Eye (tissue), 1 donor: ENCODE results near the gene KRT79.

Source experiments
- DNase-seq: peaks from one replicate; pipeline ENCODE4 v3.0.0-alpha.2; 2015

Gene KRT79

DNA sequence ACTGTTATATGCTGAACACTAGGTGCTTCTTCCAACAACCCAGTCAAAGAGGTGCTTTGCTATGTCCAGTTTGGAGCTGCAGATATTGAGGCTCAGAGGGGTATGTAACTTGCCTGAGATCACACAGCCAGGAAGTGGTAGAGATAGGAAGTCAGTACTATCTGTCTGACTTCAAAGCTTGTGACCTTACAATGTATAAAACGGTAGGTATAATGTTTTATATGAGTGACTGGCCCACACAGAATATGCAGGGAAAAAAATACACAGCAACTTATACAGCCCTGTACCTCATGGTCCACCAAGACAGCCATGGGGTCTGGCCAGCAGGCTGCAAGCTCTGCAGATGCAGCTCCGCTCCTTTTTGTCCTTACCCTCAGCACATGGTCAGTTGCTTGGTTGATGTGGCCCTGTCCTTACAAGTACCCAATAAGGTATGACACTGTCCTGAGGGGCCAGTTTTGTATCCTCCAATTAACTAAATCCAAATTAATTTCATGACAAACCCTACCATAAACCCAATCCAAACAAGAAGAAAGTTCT lies 16.3 kb downstream of the KRT79 start:
- DNase-seq, result no peak

- no peak for DNase-seq
These were observed 17.0 kb downstream of the KRT79 start for GRCh38 chr12:52817003-52817698.

GRCh38 chr12:52815676-52816588 lies 18.2 kb downstream of the KRT79 start:
- no peak for DNase-seq

- no peak for DNase-seq
These were observed 18.9 kb downstream of the KRT79 start for GRCh38 chr12:52815161-52815560.

- no peak for DNase-seq
These were observed 19.4 kb downstream of the KRT79 start for GRCh38 chr12:52814710-52815155.

DNA sequence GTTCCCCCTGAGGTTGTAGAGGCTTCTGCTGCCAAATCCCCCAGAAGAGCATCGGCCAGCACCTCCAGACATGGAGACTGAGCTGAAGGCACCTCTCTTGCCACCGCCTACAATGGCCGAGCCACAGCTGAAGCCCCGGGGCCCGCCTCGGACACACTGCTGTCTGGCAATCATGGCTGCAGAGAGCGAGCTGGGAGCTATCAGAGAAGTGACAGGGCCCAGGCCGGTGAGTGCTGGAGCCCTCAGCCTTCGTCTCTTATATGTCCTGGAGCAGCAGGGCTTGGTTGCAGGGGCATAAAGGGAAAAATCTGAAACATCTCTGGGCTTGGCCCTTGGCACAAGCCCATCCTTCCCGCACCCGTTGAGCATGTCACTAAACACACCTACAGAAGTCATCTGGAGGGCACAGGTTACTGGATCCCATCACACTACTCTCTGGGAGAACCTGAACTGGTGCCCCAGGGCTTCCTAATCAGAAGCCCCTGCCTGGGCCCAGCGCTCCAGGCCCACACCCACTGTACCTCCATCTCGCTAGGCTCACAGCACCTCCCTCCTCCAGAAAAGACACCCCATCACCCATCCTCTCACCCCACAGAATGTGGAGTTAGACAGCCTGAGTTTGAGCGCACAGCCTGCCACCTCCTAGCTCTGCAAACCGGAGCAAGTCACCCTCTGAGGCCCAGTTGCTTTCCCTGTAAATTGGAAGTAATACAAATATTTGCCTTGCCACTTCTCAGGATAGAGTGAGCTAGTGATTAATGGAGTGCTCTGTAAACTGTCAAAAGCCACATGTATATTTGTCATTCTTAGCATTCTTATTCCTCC lies 20.0 kb downstream of the KRT79 start, which contains the start of gene KRT4:
TSS of gene KRT4 (minus strand) at position 232 of the 825 bp plus-strand sequence. CDS start at position 174, 58 bp downstream.
- DNase-seq, result no peak

GRCh38 chr12:52813203-52813819 lies 20.8 kb downstream of the KRT79 start:
- no peak for DNase-seq

DNA sequence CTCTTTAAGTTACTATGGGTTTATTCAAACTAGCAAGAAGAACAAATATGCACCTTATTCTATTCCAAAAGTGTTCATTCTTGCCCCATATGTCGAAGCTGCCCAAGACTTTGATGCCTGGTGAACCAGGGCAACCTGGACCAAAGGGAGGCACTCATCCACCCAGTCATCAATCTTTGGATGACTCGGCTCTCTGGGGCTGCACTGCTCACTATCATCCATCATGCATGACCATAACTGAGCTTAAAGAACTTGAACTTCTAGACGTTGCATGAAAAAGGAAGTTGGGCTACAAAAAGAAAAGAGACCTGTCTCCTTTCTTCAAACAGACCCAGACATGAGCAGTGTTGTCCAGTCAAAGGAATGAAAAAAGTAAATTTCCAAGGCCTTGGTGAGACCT lies 21.4 kb downstream of the KRT79 start:
- DNase-seq, result no peak

DNA sequence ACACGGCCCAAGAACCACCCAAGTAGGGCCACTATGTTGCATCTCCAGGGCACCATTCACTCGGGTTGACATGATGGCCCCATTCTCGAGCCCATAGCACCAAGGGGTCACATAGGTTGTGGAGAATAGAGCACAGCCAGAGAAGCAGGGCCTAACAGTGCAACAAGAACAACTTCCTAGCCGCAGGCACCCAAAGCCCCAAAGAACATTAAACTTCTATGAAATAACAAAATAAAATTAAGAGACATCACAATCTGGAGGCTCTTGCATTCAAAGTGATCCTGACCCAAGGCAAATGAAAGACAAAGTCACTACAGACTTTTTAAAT lies 22.1 kb downstream of the KRT79 start:
- no peak for DNase-seq

GRCh38 chr12:52811191-52812072 lies 22.7 kb downstream of the KRT79 start:
- no peak for DNase-seq

- no peak for DNase-seq
These were observed 23.6 kb downstream of the KRT79 start for GRCh38 chr12:52810554-52810953.

DNA sequence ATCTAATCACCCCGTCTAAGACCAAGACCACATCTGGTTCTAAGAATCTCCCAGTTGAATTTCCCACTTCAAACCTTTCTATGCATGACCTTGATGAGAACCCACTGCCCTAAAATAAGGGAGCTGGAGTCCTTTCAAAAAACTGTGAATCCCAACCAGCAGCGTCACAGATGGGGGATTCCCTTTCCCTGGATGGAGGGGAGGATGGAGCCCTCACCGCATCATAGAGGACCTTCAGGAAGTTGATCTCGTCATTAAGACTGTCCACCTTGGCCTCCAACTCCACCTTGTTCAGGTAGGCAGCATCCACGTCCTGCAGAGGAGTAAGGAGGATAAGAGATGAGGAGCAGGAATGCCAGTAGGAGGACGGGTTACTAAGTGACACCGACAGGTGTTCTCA lies 24.9 kb downstream of the KRT79 start:
- DNase-seq, result no peak

GRCh38 chr12:52808573-52809160 lies 25.4 kb downstream of the KRT79 start:
- no peak for DNase-seq

DNA sequence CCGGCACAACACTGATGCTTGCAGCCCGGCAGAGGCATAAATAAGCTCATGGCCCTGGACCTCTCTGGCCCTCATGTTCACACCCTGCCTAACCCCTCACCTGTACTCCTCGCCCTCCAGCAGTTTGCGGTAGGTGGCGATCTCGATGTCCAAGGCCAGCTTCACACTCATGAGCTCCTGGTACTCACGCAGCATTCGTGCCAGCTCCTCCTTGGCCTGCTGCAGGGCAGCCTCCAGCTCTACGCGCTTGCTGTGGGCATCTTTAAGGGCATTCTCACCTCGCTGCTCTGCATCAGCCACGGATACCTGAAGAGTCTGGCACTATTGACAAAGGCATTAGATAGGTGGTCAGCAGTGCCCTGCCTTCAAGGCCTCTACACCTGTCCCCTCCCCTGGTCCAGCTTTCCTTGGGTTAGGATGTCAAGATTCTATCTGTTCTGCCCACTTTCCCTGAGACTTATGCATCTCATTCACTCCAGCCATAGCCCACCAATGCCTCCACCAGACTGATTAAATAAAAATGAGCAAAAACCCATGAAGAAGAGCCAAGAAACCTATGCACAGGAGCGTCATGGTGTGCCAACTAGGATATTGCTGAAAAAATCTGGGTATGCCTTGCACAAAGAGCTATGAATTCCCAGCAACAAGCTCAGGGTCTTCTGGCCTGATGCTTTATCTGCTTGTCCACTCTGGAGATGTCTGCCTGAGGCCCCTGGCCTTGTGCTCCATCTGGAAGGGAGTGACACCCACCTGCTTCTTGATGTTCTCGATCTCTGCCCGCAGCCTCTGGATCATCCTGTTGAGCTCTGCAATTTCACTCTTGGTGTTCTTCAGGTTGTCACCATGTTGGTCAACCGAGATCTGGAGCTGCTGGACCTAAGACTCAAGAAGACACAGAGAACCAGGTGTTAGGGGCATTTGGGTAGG lies 26.3 kb downstream of the KRT79 start:
- DNase-seq, result no peak

DNA sequence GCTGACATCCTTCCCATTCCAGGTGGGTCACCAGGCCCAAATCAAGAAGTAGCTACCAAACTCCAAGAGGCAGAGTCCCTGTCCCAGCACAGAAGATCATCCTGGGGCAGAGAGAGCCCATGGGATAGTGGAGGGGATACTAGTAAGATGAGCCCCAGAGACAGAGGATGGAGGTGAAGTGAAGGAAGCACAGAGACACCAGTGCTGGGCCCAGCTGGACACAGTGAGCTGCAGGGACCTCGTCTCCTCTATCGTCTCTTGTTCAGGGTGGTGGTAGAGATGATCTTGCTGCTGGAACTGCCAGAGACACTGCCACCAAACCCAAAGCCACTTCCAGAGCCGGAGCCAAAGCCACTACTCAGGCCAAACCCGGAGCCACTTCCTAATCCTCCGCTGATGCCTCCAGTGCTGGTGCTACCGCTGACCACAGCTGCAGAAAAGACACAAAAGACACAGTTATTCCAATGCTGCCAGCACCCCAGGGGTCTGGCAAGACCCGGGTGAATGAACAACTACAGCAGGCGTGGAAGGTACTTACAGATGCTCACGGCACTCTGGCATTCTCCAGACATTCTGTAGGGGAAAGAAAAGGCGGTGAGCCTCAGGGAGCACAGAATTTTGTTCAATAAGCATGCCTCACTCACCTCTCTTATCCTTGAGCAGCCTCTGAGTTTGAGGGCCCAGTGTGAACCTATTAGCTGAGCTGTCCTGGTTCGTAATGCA lies 27.1 kb downstream of the KRT79 start:
- DNase-seq, result peak; percentile 30

GRCh38 chr12:52806169-52806811 lies 27.8 kb downstream of the KRT79 start:
- no peak for DNase-seq

- DNase-seq, result no peak
These were observed 28.4 kb downstream of the KRT79 start for GRCh38 chr12:52805739-52806138.

GRCh38 chr12:52805000-52805399 lies 29.1 kb downstream of the KRT79 start:
- no peak for DNase-seq

DNA sequence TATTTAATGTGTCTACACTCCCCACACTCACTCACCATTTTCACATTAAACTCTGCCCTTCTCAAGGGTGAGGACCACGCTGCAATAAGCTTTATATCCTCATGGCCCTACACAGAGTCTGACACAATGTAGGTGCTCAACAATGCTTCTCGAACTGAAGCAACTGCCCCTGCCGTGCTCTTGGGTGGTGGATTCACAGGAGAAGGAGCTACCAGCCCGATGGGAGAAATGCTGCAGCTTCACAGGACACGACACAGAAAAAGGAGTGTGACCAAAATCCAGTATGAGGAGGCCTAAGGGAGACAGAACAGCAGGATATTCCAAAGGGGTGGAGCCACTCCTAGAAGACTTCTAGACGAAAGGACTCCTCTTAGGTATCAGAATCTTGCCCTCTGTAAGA lies 31.7 kb downstream of the KRT79 start:
- DNase-seq, result no peak
